ENCODE results near the gene SPACA9. TPM values are rescaled to one million over a fixed set of nuclear protein-coding genes. Genes with fewer than 3 reads are reported as not detected.

The SPACA9 gene
- total and polyA plus RNA-seq, 4 donors, result 10.5 to 25.1 (median 16.2) TPM

GRCh38 chr9:132892400-132892799 is 13.7 kb downstream of the SPACA9 start:
- Histone ChIP-seq H3K4me1 (ENCODE audit: control insufficient read depth in 5 of 5, insufficient read depth in 5 of 5, low read length in 5 of 5) (peaks cover 0 to 32% (median 6%) of the 10 kb centered on the region in 5 donors), H3K27me3 (ENCODE audit: control insufficient read depth in 3 of 3, insufficient read depth in 3 of 3, low read length in 2 of 3) (no peaks in the 10 kb centered on the region), H3K36me3 (ENCODE audit: control insufficient read depth in 4 of 4, insufficient read depth in 4 of 4, low read length in 4 of 4) (peaks cover 10 to 26% (median 22%) of the 10 kb centered on the region in 4 donors), H3K27ac (ENCODE audit: low read depth in 1 of 2, low read length in 1 of 2) (no peak overlapping the region), H3K4me3 (no peak overlapping the region), H3K9ac (ENCODE audit: insufficient read depth in 1 of 2, low read length in 2 of 2) (no peak overlapping the region), H3K9me3 (ENCODE audit: control insufficient read depth in 4 of 4, insufficient read depth in 3 of 4, low read length in 3 of 4) (no peaks in the 10 kb centered on the region)
- peak; percentile 43 to 72 (median 48) for DNase-seq
- ATAC-seq (ENCODE audit: insufficient read depth, low FRiP score), result peak; percentile 31
- WGBS, 2 donors, result 68 to 85% methylated on average over 9 of the region's 9 CpGs
- TF ChIP-seq CTCF (IDR thresholded peaks at IDR 0.05; ENCODE audit: control extremely low read depth, extremely low read depth), result no peak

DNA sequence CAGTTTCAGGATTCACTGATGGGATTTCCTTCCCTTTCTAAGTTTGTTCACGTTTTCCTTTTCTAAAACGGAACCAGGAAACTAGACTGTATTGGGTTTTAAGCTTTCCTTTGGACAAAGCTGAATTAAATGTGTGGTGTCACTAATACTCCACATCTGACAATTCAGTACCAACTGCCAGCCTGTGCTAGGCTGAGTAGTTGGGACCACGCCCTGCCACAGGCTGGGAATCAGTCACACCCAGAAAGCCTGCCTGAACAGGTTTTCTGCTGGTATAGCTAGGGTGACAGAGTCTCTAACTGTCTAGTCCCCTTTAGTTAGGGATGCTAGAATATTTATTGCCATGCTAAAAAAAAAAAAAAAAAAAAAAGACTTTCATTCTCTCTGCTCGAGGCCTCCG is 15.6 kb downstream of the SPACA9 start:
- no peak overlapping the region for H3K4me3 ChIP-seq
- no peak overlapping the region for H3K27ac ChIP-seq (ENCODE audit: low read depth in 1 of 2, low read length in 1 of 2)
- DNase-seq (no peak), ATAC-seq (ENCODE audit: insufficient read depth, low FRiP score) (no peak)
- H3K4me1 ChIP-seq (ENCODE audit: control insufficient read depth in 5 of 5, insufficient read depth in 5 of 5, low read length in 5 of 5), result peaks cover 0 to 32% (median 6%) of the 10 kb centered on the region in 5 donors
- WGBS, 2 donors, result 70 to 83% methylated on average over 5 of the region's 5 CpGs
- peaks cover 10 to 37% (median 27%) of the 10 kb centered on the region in 4 donors for H3K36me3 ChIP-seq (ENCODE audit: control insufficient read depth in 4 of 4, insufficient read depth in 4 of 4, low read length in 4 of 4)
- peaks cover 0 to 2% (median 0%) of the 10 kb centered on the region in 4 donors for H3K9me3 ChIP-seq (ENCODE audit: control insufficient read depth in 4 of 4, insufficient read depth in 3 of 4, low read length in 3 of 4)
- no peak for TF ChIP-seq CTCF (IDR thresholded peaks at IDR 0.05; ENCODE audit: control extremely low read depth, extremely low read depth)
- no peak overlapping the region for H3K9ac ChIP-seq (ENCODE audit: insufficient read depth in 1 of 2, low read length in 2 of 2)
- no peaks in the 10 kb centered on the region for H3K27me3 ChIP-seq (ENCODE audit: control insufficient read depth in 3 of 3, insufficient read depth in 3 of 3, low read length in 2 of 3)

DNA sequence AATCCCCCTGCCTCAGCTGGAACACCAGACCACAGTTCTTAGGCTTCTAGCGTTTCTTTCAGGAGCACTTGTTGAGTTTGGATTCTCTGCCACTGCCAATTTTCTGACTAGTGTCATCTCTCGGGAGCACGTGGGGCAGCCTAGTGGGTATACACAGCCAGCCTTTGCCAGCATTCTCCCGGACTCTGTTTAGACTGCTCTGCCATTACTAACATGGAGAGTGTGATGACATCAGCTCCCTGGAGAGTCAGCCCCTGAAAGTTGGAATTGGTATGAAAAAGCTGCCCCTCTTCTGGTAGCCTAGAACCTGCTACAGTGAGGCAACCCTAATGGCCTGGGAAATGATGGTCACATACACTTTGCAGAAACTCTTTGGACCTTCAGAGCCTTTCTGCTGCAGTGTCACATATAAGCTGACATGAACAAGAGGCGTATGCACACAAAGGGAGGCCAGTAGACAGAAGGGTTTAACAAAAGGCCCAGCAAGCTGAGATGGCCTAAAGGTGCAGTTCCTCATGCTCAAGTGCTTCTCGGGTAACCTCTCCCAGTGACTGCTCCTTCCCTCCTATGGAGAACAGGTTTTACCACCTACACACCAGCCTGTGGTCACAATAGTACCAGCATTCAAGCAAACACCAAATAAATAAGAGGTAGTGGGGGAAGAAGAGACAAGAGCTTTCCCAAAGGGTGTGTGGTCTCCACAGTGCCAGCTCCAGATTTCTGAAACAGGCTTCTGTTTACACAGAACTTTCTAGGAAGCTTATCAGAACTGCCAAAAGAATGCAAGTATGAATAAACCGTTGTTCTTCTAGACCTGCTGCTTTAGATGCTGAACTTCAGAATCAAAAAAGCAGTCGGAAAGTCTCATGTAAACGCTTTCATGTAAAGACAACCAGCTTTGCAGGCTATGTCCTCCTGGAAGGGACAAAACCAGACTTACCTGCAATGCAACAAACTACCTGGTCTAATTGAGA is 16.5 kb downstream of the SPACA9 start:
- peaks cover 13 to 44% (median 30%) of the 10 kb centered on the region in 4 donors for H3K36me3 ChIP-seq (ENCODE audit: control insufficient read depth in 4 of 4, insufficient read depth in 4 of 4, low read length in 4 of 4)
- WGBS, 2 donors, result 66 to 84% methylated on average over 9 of the region's 9 CpGs

More for the DNA sequence above, 16.5 kb downstream of the SPACA9 start:
- H3K27me3 ChIP-seq (ENCODE audit: control insufficient read depth in 3 of 3, insufficient read depth in 3 of 3, low read length in 2 of 3), result no peaks in the 10 kb centered on the region
- no peak for ATAC-seq (ENCODE audit: insufficient read depth, low FRiP score)
- peaks cover 0 to 2% (median 0%) of the 10 kb centered on the region in 4 donors for H3K9me3 ChIP-seq (ENCODE audit: control insufficient read depth in 4 of 4, insufficient read depth in 3 of 4, low read length in 3 of 4)
- H3K4me3 ChIP-seq, result no peak overlapping the region
- H3K9ac ChIP-seq (ENCODE audit: insufficient read depth in 1 of 2, low read length in 2 of 2), result no peak overlapping the region
- H3K4me1 ChIP-seq (ENCODE audit: control insufficient read depth in 5 of 5, insufficient read depth in 5 of 5, low read length in 5 of 5), result peaks cover 0 to 32% (median 6%) of the 10 kb centered on the region in 5 donors
- no peak for TF ChIP-seq CTCF (IDR thresholded peaks at IDR 0.05; ENCODE audit: control extremely low read depth, extremely low read depth)
- peak; percentile 44 to 75 (median 55) for DNase-seq
- H3K27ac ChIP-seq (ENCODE audit: low read depth in 1 of 2, low read length in 1 of 2), result peak overlapping the region in 1 of 2 donors; percentile 6
